ENCODE measurements around the gene PRKAR1B.
A peak's percentile ranks its signal among the peaks of the same experiment; 100 is the strongest.

Gene PRKAR1B

GRCh38 chr7:524800-525199 lies 202.3 kb downstream of the PRKAR1B start:
- Histone ChIP-seq H3K4me3 (no peak overlapping the region), H3K9ac (no peak overlapping the region), H4K20me1 (peaks cover 37% of the 10 kb centered on the region), H3K9me3 (peaks cover 6% of the 10 kb centered on the region), H3K4me1 (peaks cover 48% of the 10 kb centered on the region), H3K4me2 (no peak overlapping the region), H3K27ac (no peak overlapping the region), H3K27me3 (peaks cover 52% of the 10 kb centered on the region), H3K36me3 (no peaks in the 10 kb centered on the region)
- no peak for TF ChIP-seq Cebpa-rat (IDR thresholded peaks at IDR 0.05)

DNA sequence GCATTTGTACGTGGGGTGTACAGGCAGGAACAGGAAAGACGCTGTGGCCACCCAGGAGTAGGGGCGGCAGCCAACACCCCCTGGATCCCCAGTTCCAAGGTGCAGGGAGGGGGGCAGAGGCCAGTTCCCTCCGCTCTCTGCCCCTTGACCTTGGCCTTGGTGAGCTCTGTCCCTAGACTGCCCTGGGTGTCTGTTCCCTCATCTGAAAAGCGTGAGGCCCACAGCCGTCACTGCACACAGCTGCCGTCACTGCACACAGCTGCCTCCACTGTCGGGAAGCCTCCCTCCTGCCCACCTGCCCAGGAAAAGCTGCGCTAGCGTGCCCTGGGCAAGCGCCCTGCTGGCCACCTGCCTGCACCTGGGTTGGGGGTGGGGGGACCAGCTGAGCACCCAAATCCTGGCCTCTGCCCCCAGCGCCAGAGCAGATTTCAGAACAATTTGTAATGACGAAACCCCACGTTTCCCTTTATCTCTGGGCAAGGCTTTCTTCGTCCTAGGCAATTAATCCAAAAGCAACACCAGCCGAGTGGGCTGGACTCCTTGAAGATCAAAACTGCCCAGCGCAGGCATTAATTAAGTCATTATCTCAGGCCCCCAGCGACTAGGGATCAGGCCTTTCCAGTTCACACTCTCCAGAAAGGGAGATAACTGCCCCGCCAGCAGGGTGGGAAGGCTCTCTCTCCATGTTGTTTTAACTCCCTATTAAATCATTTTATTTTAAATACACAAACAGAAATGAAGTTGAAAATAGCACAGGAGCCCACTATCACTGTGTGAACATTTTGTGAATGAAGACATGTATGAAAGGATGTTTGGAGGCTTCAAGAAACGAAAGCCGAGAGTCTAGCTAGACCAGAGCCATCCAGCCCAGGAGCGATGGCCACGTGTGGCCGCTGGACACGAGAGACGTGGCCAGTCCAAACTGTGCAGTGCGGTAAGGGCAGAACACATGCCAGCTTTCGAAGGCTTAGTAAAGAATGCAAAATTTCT lies 203.4 kb downstream of the PRKAR1B start:
- H3K9ac ChIP-seq = no peak overlapping the region
- peak overlapping the region; percentile 93 for H3K4me2 ChIP-seq

DNA sequence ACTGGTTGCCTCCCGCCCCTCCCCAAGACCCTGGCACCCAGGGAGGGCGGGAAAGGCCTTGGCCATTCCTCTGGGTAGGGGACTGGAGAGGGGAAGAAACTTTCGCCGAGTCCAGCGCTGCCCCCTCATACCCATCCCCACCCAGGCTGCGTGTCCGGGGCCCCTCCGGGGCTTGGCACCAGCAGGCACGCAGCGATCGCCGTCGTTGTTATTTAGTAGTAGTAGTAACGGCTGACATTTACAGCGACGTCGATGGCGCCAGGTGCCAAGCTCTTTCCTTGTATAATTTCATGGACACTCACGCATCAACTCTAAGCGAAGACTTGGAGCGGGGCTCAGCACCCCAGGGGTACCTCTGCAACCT lies 204.1 kb downstream of the PRKAR1B start:
- H3K9me3 ChIP-seq = peaks cover 6% of the 10 kb centered on the region
- no peaks in the 10 kb centered on the region for H3K36me3 ChIP-seq
- peaks cover 69% of the 10 kb centered on the region for H3K27me3 ChIP-seq
- H3K4me1 ChIP-seq = peaks cover 56% of the 10 kb centered on the region
- peak overlapping the region; percentile 75 for H3K4me3 ChIP-seq
- no peak overlapping the region for H3K9ac ChIP-seq
- H3K4me2 ChIP-seq = peak overlapping the region; percentile 93
- H3K27ac ChIP-seq = no peak overlapping the region
- no peak for TF ChIP-seq Cebpa-rat (IDR thresholded peaks at IDR 0.05)
- peaks cover 38% of the 10 kb centered on the region for H4K20me1 ChIP-seq

More for the DNA sequence above, 203.4 kb downstream of the PRKAR1B start:
- H3K27me3 ChIP-seq = peaks cover 62% of the 10 kb centered on the region
- H3K4me1 ChIP-seq = peaks cover 51% of the 10 kb centered on the region
- H3K36me3 ChIP-seq = no peaks in the 10 kb centered on the region
- no peak for TF ChIP-seq Cebpa-rat (IDR thresholded peaks at IDR 0.05)
- no peak overlapping the region for H3K27ac ChIP-seq
- peaks cover 6% of the 10 kb centered on the region for H3K9me3 ChIP-seq
- H3K4me3 ChIP-seq = peak overlapping the region; percentile 75; the same call in 1 of the 2 replicates
- H4K20me1 ChIP-seq = peaks cover 37% of the 10 kb centered on the region

DNA sequence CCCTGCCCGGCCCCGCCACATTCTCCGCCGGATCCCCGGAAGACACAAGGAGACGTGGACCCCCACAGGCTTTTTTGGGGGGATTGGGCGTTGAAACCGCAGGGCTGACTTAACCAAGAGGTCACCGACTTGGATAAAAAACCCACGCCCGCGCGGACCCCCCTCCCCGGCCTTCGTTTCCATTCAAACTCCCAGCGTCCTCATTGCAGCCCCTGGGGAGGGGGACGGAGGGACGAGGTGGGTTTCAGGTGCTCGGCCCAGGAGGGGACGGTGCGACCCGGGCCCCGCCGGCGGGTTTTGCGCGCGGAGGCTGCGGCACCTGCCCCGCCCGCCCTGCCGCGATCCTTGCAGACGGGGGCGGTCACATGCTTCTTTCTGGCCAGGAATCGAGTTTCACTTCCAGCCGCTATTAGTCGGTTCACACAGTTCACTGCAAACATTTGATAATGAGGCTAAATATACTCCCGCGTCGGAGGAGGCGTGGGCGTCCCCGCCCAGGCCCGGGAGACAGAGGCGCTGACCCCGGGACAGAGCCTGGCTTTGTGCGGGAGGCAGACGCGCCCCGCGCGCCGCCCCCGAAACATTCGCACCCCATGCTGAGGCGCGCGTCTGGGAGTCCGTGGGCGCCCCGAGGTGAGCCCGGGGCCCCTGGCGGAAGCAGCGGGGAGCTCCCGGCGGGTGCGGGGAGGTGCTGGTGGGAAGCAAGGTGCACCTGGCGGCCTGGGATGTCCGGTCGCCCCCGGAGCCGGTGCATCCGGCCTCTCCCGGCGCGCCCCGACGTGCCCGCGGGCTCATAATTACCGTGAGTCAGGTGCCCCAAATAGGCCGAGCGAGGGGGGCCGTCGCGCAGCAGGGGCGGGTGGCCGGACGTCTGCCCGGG lies 204.8 kb downstream of the PRKAR1B start:
- peaks cover 4% of the 10 kb centered on the region for H3K9me3 ChIP-seq
- H3K4me2 ChIP-seq = peak overlapping the region; percentile 93
- peaks cover 45% of the 10 kb centered on the region for H4K20me1 ChIP-seq
- H3K27ac ChIP-seq = no peak overlapping the region
- no peak overlapping the region for H3K9ac ChIP-seq
- TF ChIP-seq Cebpa-rat (IDR thresholded peaks at IDR 0.05) = no peak
- H3K36me3 ChIP-seq = no peaks in the 10 kb centered on the region
- H3K4me3 ChIP-seq = peak overlapping the region; percentile 75
- peaks cover 62% of the 10 kb centered on the region for H3K4me1 ChIP-seq
- peaks cover 76% of the 10 kb centered on the region for H3K27me3 ChIP-seq

- H3K4me1 ChIP-seq = peaks cover 71% of the 10 kb centered on the region
- H4K20me1 ChIP-seq = peaks cover 53% of the 10 kb centered on the region
- H3K27me3 ChIP-seq = peaks cover 84% of the 10 kb centered on the region
- H3K27ac ChIP-seq = no peak overlapping the region
- H3K36me3 ChIP-seq = no peaks in the 10 kb centered on the region
- peak overlapping the region; percentile 75 for H3K4me3 ChIP-seq
- H3K9ac ChIP-seq = no peak overlapping the region
- TF ChIP-seq Cebpa-rat (IDR thresholded peaks at IDR 0.05) = no peak
- H3K4me2 ChIP-seq = peak overlapping the region; percentile 93
- H3K9me3 ChIP-seq = no peaks in the 10 kb centered on the region
These were observed 205.6 kb downstream of the PRKAR1B start for GRCh38 chr7:521221-522070.

DNA sequence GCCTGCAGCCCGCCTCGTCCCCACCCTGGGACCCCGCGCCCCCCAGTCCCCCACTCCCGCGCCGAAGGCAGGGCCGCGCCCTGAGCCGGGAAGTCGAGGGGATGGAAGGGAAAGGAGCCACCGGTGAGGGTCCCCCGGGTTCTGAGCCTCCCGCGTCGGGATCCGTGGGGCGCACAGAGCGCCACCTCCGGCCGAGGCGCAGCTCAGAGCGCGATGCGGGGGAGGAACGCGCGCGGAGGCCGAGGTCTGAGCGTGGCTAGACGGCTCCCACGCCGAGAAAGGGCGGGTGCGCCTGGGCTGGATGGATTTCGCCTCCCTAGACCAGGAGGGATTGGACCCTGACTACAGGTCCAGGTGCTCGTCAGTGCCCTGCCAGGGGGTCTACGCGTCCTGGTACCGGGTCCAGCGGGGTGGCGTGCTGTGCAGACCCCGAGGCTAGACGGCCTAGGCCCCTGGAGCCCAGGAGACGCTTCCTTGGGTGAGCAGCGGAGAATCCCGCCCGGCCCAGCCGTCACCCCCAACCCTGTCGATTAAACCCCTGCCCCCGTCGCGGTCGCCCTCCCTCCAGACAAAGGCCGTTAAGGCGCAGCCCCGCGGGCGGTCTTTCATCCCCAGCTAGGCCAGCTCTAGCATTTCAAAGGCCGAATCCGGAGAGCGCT lies 206.4 kb downstream of the PRKAR1B start:
- H3K27ac ChIP-seq = no peak overlapping the region
- H3K4me2 ChIP-seq = peak overlapping the region; percentile 93
- peak overlapping the region; percentile 75 for H3K4me3 ChIP-seq
- peaks cover 72% of the 10 kb centered on the region for H3K4me1 ChIP-seq
- TF ChIP-seq Cebpa-rat (IDR thresholded peaks at IDR 0.05) = no peak
- peaks cover 58% of the 10 kb centered on the region for H4K20me1 ChIP-seq
- H3K27me3 ChIP-seq = peaks cover 92% of the 10 kb centered on the region
- H3K36me3 ChIP-seq = no peaks in the 10 kb centered on the region
- no peak overlapping the region for H3K9ac ChIP-seq
- no peaks in the 10 kb centered on the region for H3K9me3 ChIP-seq

DNA sequence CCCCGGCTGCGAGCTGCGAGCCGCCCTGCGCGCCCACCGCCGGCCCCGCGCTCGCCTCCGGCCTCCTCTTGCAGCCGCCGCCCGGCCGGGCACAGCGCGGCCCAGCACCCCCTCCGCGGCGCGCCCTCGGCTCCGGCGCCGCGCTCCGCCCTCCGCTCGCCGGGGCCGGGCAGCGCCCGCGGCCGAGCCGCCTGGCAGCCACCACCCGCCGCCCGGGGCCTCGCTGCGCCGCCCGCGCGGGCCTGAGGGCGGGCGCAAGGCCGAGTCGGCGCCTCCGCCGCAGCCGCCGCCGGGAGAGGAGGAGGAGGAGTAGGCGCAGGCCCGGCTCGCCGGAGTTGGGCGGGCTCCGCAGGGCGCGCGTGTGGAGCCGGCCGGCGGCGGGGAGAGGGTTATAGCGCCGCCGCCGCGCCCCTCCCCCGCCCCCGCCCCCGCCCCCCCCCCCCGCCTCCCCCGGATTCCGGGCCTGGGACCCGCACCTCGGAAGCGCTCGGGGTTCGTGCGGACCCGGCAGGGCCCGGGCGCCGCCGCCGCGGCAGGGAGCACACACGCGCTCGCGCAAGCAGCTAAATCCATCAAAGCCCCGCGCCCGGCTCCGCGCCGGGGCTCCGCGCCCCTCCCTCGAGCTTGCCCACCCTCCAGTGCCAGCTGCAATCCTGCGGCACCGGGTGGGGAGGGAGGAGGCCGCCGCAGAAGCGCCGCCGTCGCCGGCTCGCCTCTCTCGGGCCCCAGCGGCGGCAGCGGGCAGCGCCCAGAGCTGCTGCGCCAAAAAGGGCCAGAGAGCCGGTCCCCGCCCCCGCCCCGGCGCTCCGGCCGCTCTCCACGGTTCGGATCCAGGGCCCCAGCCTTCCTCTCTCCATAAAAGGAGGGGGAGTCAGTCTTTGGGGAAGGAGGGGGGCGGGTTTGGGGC lies 207.3 kb downstream of the PRKAR1B start, which contains the start of gene PDGFA:
PDGFA (minus strand) TSS at position 363 of the 907 bp plus-strand sequence. CDS start 845 bp downstream, outside the sequence.
- TF ChIP-seq Cebpa-rat (IDR thresholded peaks at IDR 0.05) = no peak
- H3K4me2 ChIP-seq = peak within 1 kb of the TSS; percentile 93
- peak within 1 kb of the TSS; percentile 75 for H3K4me3 ChIP-seq
- peaks cover 99% of the 10 kb centered on the region for H3K27me3 ChIP-seq
- peaks cover 67% of the 10 kb centered on the region for H4K20me1 ChIP-seq
- H3K9ac ChIP-seq = peak within 1 kb of the TSS; percentile 68
- no peak within 1 kb of the TSS for H3K27ac ChIP-seq
- H3K9me3 ChIP-seq = no peaks in the 10 kb centered on the region
- no peaks in the 10 kb centered on the region for H3K36me3 ChIP-seq
- H3K4me1 ChIP-seq = peaks cover 69% of the 10 kb centered on the region

Data from BLaER1 (cell line).